Activated naive CD4-positive, alpha-beta T cell treated with Interleukin-2 at 50 U/mL for 16 hours (primary cell): ENCODE data around the gene TRPV3.
"Not testable (repeated sequence)": the region's sequence is repeated elsewhere in the genome, so short reads cannot be mapped to it uniquely, and the experiment has no call there.

ENCODE experiments used
- DNase-seq: peaks from one replicate; pipeline ENCODE4 v3.0.0-alpha.2; 2020

The TRPV3 gene

GRCh38 chr17:3573246-3574100, 15.9 kb upstream of the TRPV3 start:
- DNase-seq = no peak

- no peak for DNase-seq
Measured at GRCh38 chr17:3572231-3572630, 14.6 kb upstream of the TRPV3 start.

GRCh38 chr17:3571043-3571900, 13.7 kb upstream of the TRPV3 start:
- no peak for DNase-seq

- no peak for DNase-seq
Measured at GRCh38 chr17:3569534-3570137, 12.0 kb upstream of the TRPV3 start.

GRCh38 chr17:3566551-3566950, 8.9 kb upstream of the TRPV3 start:
- DNase-seq = no peak

- no peak for DNase-seq
Measured at GRCh38 chr17:3565143-3565542, 7.5 kb upstream of the TRPV3 start.

DNA sequence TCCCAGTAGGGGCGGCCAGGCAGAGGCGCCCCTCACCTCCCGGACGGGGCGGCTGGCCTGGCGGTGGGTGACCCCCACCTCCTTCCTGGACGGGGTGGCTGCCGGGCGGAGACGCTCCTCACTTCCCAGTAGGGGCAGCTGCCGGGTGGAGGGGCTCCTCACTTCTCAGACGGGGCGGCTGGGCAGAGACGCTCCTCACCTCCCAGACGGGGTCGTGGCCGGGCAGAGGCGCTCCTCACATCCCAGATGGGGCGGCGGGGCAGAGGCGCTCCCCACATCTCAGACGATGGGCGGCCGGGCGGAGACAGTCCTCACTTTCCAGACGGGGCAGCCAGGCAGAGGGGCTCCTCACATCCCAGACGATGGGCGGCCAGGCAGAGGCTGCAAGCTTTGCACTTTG, 6.6 kb upstream of the TRPV3 start:
- DNase-seq = not testable (repeated sequence)

- no peak for DNase-seq
Measured at GRCh38 chr17:3559270-3559645, 1.6 kb upstream of the TRPV3 start.

GRCh38 chr17:3558603-3559269, 1.1 kb upstream of the TRPV3 start:
- DNase-seq = peak; percentile 61

GRCh38 chr17:3556916-3557767, 470 bp downstream of the TRPV3 start:
- DNase-seq = no peak

- DNase-seq = no peak
Measured at GRCh38 chr17:3556239-3556915, 1.2 kb downstream of the TRPV3 start.

- no peak for DNase-seq
Measured at GRCh38 chr17:3555189-3555796, 2.3 kb downstream of the TRPV3 start.

GRCh38 chr17:3554440-3554839, 3.2 kb downstream of the TRPV3 start:
- DNase-seq = no peak

DNA sequence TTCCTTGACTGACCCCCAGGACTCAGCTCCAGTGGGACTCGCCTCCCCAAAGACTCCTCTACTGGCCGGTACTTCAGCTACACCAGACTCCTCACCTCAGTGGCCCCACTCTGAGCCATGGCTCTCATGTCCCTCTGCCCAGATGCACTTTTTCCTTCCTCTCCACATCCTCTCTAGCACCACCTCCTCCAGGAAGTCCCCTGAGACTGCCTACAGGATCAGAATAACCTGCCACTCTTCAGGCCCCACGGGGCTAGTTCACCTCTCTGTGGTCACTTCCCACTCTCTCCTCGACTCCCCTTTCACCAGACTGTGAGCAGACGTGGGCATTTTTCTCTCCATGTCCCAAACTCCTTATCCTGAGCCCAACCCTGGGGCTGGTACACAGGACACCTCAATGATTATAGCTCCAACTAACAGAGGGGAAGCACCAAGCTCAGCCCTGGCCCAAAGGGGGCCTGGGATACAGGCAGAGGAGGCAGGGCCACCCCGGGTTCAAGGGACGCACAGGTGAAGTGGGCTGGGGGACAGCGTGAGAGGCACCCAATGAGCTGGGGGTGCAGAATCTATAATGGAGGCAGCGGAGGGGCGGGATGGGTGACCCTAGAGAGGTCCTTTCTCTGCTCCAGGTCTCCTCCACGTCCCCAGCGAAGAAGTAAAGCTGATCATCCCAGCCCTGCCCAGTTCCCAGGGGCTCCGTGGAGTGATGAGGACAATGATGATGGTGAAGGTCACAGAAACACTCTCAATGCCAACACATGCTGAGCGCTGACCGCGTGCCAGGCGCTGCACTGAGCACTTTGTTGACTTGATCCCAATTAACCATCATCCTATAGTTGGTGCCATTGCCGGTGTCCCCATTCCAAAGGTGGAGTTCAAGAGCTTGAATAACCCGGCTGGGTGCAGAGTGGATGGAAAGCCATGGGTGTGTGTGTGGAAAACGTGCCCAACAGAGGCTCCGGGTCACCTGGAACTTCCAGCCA, 3.9 kb downstream of the TRPV3 start:
- no peak for DNase-seq

DNA sequence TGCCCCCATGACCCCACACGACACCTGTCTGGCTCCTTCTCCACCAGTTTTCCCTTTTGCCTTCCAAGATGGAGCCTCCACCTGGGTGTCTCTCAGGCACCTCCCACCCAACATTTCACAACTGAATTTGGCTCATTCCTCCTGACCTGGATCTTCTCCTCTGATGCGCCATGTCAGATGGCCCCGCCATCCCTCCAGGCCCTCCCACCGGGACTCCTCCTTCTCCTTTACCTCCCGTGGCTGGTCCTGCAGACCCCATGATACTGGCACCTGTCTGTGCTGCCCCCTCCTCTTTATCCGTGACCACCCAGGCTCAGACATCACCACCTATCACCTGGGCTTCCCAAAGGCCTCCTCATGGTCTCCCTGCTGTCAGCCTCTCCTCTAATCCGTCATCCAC, 4.7 kb downstream of the TRPV3 start:
- no peak for DNase-seq

GRCh38 chr17:3551189-3551588, 6.4 kb downstream of the TRPV3 start:
- DNase-seq = no peak

GRCh38 chr17:3549610-3550162, 7.9 kb downstream of the TRPV3 start:
- DNase-seq = no peak

DNA sequence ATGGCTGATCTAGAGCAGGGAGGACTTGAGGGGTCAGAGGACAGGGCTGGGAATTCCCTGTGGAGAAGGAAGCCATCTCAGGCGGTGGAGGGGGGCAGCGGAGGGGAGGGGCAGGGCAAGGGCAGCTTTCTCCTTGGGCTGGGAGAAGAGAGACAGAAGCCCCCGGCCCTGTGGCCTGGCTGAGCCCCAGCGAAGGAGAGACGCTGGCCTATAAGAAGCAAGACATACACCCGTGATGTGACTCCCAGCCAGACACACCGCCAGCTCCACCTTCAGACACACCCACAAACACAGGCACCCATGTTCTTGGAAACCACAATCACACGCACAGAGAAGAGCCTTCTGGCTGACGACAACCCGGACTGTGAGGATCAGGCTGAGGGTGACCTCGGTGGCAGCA, 10.0 kb downstream of the TRPV3 start:
- no peak for DNase-seq

DNA sequence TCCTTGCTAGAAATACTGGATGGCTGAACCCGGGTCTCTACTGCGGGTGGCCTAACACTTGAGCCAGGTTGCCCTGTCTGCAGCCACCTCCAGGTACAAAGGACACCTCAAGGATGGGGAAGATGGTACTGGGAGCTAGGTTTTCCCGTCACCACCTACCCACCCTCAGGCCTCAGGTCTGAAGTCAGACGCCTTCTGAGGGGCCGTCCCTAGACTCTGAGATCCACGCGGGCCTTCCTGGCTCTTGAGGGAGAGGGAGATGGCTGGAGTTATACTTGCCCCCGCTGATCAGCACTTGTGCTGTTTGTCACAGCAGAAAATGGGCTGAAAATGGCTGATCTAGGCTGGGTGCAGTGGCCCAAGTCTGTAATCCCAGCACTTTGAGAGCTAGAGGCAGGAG, 10.6 kb downstream of the TRPV3 start:
- DNase-seq = no peak
